GM12878 (cell line): ENCODE data around the gene UBC. TPM values are rescaled to one million over a fixed set of nuclear protein-coding genes. Genes with fewer than 3 reads are reported as not detected.

Source experiments
- ATAC-seq: fragments of 200-7000 bp; cut with Tn5 transposase; 3 replicates; pipeline ENCODE4 v1.9.1; 2020; ENCODE audit warnings: mild to moderate bottlenecking, moderate library complexity
- BruUV-seq: library from RNA; stranded (reverse); fragments of 400-500 nt; replicated peaks from 2 replicates; lab custom pipeline; 2021; lab: Mats Ljungman, UMichigan
- CTCF ChIA-PET: fragments of 300-600 bp; sonication (Branson Sonifier 250); formaldehyde crosslinking; extraction: SDS; loops from one replicate; lab custom pipeline; 2021; ENCODE audit warnings: inconsistent platforms; lab: Yijun Ruan, JAX
- POLR2A ChIA-PET: fragments of 350-600 bp; formaldehyde crosslinking; extraction: SDS; loops from one replicate; lab custom pipeline; 2021; ENCODE audit warnings: inconsistent platforms; lab: Charles Lee
- RAD21 ChIA-PET: fragments of 300-600 bp; sonication (Branson Sonifier 250); formaldehyde crosslinking; loops from one replicate; lab custom pipeline; 2023; ENCODE audit warnings: antibody characterized with exemption; ENCODE audit not compliant: unreplicated experiment; lab: Charles Lee
- SMC1A ChIA-PET: fragments of 300-600 bp; sonication (Branson Sonifier 250); formaldehyde crosslinking; loops from one replicate; lab custom pipeline; 2023; ENCODE audit not compliant: unreplicated experiment, uncharacterized antibody; lab: Charles Lee
- DNase-seq: peaks from one replicate; pipeline ENCODE4 v3.0.0-alpha.2; 2011; ENCODE audit warnings: low read depth, low spot score
- FAIRE-seq: peaks from 3 replicates; lab custom pipeline; 2011; peaks lifted over from hg19 to GRCh38; lab: Jason Lieb, UNC
- H2AFZ ChIP-seq: 2 replicates; pipeline ENCODE4 v1.6.0; 2011; ENCODE audit warnings: low read depth, low read length, control low read depth; ENCODE audit not compliant: control insufficient read depth
- H3K27ac ChIP-seq: 2 replicates; pipeline ENCODE4 v1.5.1; 2011; ENCODE audit warnings: control low read depth; ENCODE audit not compliant: control insufficient read depth, insufficient read depth
- H3K27me3 ChIP-seq, 2 experiments: replicated peaks in 1 of 2; 2 replicates each; pipeline versions ENCODE4 v1.6.0 to v1.6.1; 2011; ENCODE audit warnings: low read length in 1 of 2; ENCODE audit not compliant: control insufficient read depth in 2 of 2, insufficient read depth in 2 of 2
- H3K36me3 ChIP-seq, 2 experiments: 2 replicates each; pipeline ENCODE4 v1.5.1; 2011; ENCODE audit warnings: low read length in 1 of 2; ENCODE audit not compliant: control insufficient read depth in 2 of 2, insufficient read depth in 2 of 2
- H3K4me1 ChIP-seq: 2 replicates; pipeline ENCODE4 v1.6.1; 2011; ENCODE audit warnings: mild to moderate bottlenecking, low read length, moderate library complexity, mixed read lengths; ENCODE audit not compliant: control insufficient read depth, insufficient read depth
- H3K4me2 ChIP-seq: 2 replicates; pipeline ENCODE4 v1.6.0; 2011; ENCODE audit warnings: control low read depth; ENCODE audit not compliant: control insufficient read depth, insufficient read depth
- H3K4me3 ChIP-seq: fragments of 200-600 bp; sonication (generic); 2 replicates; pipeline ENCODE4 v1.5.1; 2016
- H3K79me2 ChIP-seq: 2 replicates; pipeline ENCODE4 v1.6.0; 2011; ENCODE audit warnings: low read length; ENCODE audit not compliant: control insufficient read depth, insufficient read depth
- H3K9ac ChIP-seq: 2 replicates; pipeline ENCODE4 v1.8.0; 2011; ENCODE audit warnings: low read length, control low read depth, mixed read lengths; ENCODE audit not compliant: control insufficient read depth, insufficient read depth
- H3K9me3 ChIP-seq: replicated peaks from 3 replicates; pipeline ENCODE4 v1.5.1; 2011; ENCODE audit warnings: mild to moderate bottlenecking, low read length; ENCODE audit not compliant: control insufficient read depth, insufficient read depth
- H4K20me1 ChIP-seq: 2 replicates; pipeline ENCODE4 v1.6.0; 2011; ENCODE audit not compliant: control insufficient read depth, insufficient read depth
- CBX3 ChIP-seq: fragments of 200-600 bp; sonication (generic); IDR thresholded peaks from 2 replicates; pipeline ENCODE4 v1.6.1; 2016; ENCODE audit warnings: low read depth, borderline replicate concordance
- EP300 ChIP-seq, 2 experiments: fragments of 150-350 bp in 1 of 2; IDR thresholded peaks; 2 replicates each; pipeline ENCODE4 v1.6.1; 2011 to 2012; ENCODE audit warnings: low read depth in 2 of 2, low read length in 2 of 2, borderline replicate concordance in 1 of 2, improper control_type of control experiment in 1 of 2, inconsistent platforms in 1 of 2; ENCODE audit not compliant: control insufficient read depth in 1 of 2
- ESRRA ChIP-seq: IDR thresholded peaks from 2 replicates; pipeline ENCODE4 v1.6.1; 2012; ENCODE audit warnings: mild to moderate bottlenecking, low read length, improper control_type of control experiment
- STAT3 ChIP-seq: IDR thresholded peaks from 2 replicates; pipeline ENCODE4 v1.6.1; 2011; ENCODE audit warnings: low read depth, low read length, improper control_type of control experiment
- WGBS: methylation state at CpG from one replicate; pipeline ENCODE4 v1.1.6; 2016; ENCODE audit warnings: low lambda C conversion rate; ENCODE audit not compliant: insufficient replicate concordance, insufficient coverage; ENCODE audit errors: missing lambda C conversion rate; 5-methylcytosine and 5-hydroxymethylcytosine counted together
- in situ Hi-C: fragments of 300-500 bp; cut with MboI; formaldehyde crosslinking; loops from 9 replicates; pipeline ENCODE4 v1.14.3; 2018; ENCODE audit warnings: mixed read lengths
- intact Hi-C: fragments of 100-400 bp; cut with micrococcal nuclease; formaldehyde crosslinking; loops from one replicate; pipeline ENCODE4 v1.14.2; 2022; ENCODE audit not compliant: unreplicated experiment
- polyA plus RNA-seq, 11 experiments: library from polyadenylated mRNA; depleted of rRNA in 4 of 11; unstranded in 6 of 11; stranded (reverse) in 5 of 11; fragments of >200 nt; fragmentation: Nextera tagmentation in 4 of 11; fragmentation: Illumina TruSeq in 1 of 11; extraction: Ambion mirVana in 4 of 11; extraction: Trizol in 1 of 11; gene quantifications; 1 replicate in 1 of 11; 2 replicates in 10 of 11; pipeline versions ENCODE4 v1.2.1 to v1.2.3, GENCODE V29; 2011 to 2016; ENCODE audit warnings: inconsistent platforms in 2 of 11, missing spikeins in 2 of 11, low read depth in 1 of 11
- total RNA-seq, 4 experiments: library from RNA; depleted of rRNA in 3 of 4; stranded (reverse); fragments of >200 nt in 3 of 4; fragmentation: Illumina TruSeq in 1 of 4; extraction: Trizol in 1 of 4; gene quantifications; 2 replicates each; pipeline versions ENCODE4 v1.2.1 to v1.2.3, GENCODE V29; 2013 to 2021

The UBC gene
- total and polyA plus RNA-seq, 10 of the 15 experiments (the other 5 are each of a cell fraction or from before 2014, with no cell fraction given), result 653 to 1,666 (median 874) TPM

GRCh38 chr12:124925117-124925516 is 10.7 kb upstream of the UBC start:
- ChIA-PET CTCF (interaction anchor here (1.1 to 21.3 kb wide), 4 partner anchors 13 to 23 kb away, joined by 3 to 523 read pairs (median 33); no protein-coding TSS in a partner anchor), POLR2A (interaction anchor here (4.1 to 16.4 kb wide), 2 partner anchors 8 to 13 kb away, joined by 57 to 346 read pairs; partner anchors contain the start of gene UBC), SMC1A (interaction anchor here (3.0 to 4.0 kb wide), 2 partner anchors 8 to 14 kb away, joined by 16 to 41 read pairs; no protein-coding TSS in a partner anchor), RAD21 (interaction anchor here (12.1 kb wide), 1 partner anchor 12 kb away, joined by 246 read pairs; no protein-coding TSS in a partner anchor)
- Histone ChIP-seq H3K4me3 (no peak overlapping the region), H3K4me2 (no peak overlapping the region), H3K79me2 (peaks cover 3% of the 10 kb centered on the region), H3K27me3 (no peaks in the 10 kb centered on the region), H2AFZ (no peak overlapping the region), H3K9me3 (no peaks in the 10 kb centered on the region), H3K36me3 (no peaks in the 10 kb centered on the region), H3K9ac (no peak overlapping the region), H4K20me1 (no peaks in the 10 kb centered on the region), H3K27ac (no peak overlapping the region), H3K4me1 (peaks cover 28% of the 10 kb centered on the region)
- intact Hi-C loops (no loop called here), in situ Hi-C loops (loop anchor here (10.0 kb wide), 1 partner anchor 510 kb away; no protein-coding TSS in a partner anchor)
- no peak for DNase-seq
- no peak for TF ChIP-seq ESRRA
- no peak for TF ChIP-seq CBX3
- no peak for TF ChIP-seq EP300 (IDR thresholded peaks at IDR 0.05; ENCODE audit: borderline replicate concordance in 1 of 2, control insufficient read depth in 1 of 2, low read depth in 2 of 2, low read length in 2 of 2)
- TF ChIP-seq STAT3, result no peak
- FAIRE-seq, result no peak
- BruUV-seq, result no TSS peak
- WGBS, result 67% methylated on average over 10 of the region's 10 CpGs
- ATAC-seq, result no peak
